Loucy (cell line): ENCODE measurements around the gene OVCH2.

Source experiments
- EZH2phosphoT487 ChIP-seq: fragments of 200-600 bp; IDR thresholded peaks from 2 replicates; pipeline ENCODE4 v1.6.1; 2018; ENCODE audit warnings: antibody characterized with exemption, mild to moderate bottlenecking, moderate library complexity, borderline replicate concordance
- TF ChIP-seq, protein P1 (sequence below): fragments of 200-600 bp; sonication (generic); conservative IDR thresholded peaks from 2 replicates; pipeline ENCODE4 v1.5.1; 2014; ENCODE audit warnings: mild to moderate bottlenecking, antibody characterized with exemption, low read length

DNA sequence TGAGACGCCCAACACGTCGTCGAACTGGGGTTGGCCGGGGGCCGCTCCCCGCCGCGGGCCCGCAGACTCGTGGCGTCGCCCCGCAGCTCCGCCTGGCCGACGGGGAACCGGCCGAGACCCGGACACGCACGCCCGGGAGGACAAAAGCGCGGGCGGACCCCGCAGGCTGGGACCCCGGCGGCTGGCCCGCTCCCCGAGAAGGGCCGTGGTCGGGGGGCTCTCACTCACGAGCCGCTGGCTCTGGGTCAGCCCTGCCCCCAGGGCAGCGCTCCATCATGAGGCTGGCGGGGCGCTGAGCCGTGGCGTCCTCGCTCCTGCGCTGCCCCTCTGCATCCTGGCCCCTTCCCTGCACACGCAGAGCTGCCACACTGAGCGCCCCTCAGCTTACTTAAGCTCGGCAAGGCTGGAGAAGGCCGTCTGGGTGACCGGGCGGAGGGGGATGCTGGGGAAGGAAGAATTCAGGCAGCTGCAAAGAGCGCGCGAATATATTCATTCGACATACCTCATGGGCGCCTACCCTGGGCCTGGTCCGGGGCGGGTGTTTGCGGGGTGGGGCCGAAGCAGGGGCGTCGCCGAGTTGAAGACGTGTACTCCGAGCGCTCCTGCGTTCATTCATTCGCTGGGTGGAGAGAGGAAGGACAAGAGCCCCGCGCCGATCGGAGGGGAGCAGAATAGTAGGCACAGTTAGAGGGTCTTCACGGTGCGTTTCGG lies 32.4 kb downstream of the OVCH2 start:
- TF ChIP-seq, protein P1, sequence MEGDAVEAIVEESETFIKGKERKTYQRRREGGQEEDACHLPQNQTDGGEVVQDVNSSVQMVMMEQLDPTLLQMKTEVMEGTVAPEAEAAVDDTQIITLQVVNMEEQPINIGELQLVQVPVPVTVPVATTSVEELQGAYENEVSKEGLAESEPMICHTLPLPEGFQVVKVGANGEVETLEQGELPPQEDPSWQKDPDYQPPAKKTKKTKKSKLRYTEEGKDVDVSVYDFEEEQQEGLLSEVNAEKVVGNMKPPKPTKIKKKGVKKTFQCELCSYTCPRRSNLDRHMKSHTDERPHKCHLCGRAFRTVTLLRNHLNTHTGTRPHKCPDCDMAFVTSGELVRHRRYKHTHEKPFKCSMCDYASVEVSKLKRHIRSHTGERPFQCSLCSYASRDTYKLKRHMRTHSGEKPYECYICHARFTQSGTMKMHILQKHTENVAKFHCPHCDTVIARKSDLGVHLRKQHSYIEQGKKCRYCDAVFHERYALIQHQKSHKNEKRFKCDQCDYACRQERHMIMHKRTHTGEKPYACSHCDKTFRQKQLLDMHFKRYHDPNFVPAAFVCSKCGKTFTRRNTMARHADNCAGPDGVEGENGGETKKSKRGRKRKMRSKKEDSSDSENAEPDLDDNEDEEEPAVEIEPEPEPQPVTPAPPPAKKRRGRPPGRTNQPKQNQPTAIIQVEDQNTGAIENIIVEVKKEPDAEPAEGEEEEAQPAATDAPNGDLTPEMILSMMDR: no peak
- no peak for TF ChIP-seq EZH2phosphoT487
